Measurements from ENCODE around the gene TIGD3. TPM values are rescaled to one million over a fixed set of nuclear protein-coding genes. Genes with fewer than 3 reads are reported as not detected.

Gene TIGD3
- total and polyA plus RNA-seq, 2 of the 13 experiments (the other 11 are each of a cell fraction or from before 2014, with no cell fraction given) = 0.49 to 4.9 TPM

DNA sequence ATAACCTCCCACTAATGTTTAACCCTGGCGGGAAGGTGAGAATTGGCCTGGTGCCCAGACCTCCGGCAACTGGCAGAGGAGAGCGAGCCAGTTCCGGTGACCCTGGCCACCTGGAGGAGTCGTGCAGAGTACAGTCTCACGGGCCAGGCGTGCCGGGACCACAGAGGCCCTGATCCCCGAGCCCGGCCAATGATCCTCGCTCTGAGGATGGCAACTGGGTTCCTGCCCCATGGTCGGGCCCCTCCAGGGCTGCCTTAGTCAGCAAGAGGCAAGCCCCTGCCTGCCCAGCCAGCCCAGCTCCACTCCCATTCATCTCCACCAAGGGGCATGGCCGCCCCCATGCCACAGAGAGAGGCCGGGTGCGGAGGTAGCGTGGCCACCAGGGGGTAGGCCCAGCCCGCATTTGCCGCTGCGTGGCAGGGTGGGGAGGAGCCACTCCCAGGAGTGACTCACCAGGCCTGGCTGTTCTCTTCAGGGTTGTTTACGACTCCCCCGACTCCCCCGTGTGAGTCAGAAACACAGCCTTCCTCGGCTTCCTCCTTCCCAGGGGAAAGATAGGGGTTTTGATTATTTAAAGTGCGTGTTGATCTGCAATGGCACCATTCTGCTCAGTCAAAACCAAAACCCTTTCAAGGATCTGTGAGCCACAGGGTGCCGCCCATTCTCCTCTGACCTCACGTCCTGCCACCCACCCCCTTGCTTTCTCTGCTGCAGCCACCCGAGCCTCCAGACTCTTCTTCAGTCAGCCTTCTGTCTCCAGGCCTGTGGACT lies 27.7 kb downstream of the TIGD3 start, which contains the start of gene SLC25A45 (continued):
- TF ChIP-seq ZBTB21 (CRISPR knock-in tag; IDR thresholded peaks at IDR 0.05) (no peak; the same call in 1 of the 2 replicates), ZNF205 (CRISPR knock-in tag; IDR thresholded peaks at IDR 0.05) (peak; percentile 74), THAP9 (CRISPR knock-in tag; IDR thresholded peaks at IDR 0.05; ENCODE audit: borderline replicate concordance) (peak; percentile 84; the same call in 1 of the 2 replicates), NCOA1 (CRISPR knock-in tag; IDR thresholded peaks at IDR 0.05) (no peak; the same call in none of the 2 replicates), NCOA5 (CRISPR knock-in tag; IDR thresholded peaks at IDR 0.05) (no peak), FOXA3 (CRISPR knock-in tag; IDR thresholded peaks at IDR 0.05) (peak; percentile 34), NFIB (CRISPR knock-in tag; IDR thresholded peaks at IDR 0.05; ENCODE audit: borderline replicate concordance) (peak; percentile 96), NCOA2 (CRISPR knock-in tag; IDR thresholded peaks at IDR 0.05) (peak; percentile 85), ZBTB42 (CRISPR knock-in tag; IDR thresholded peaks at IDR 0.05) (peak; percentile 84; the same call in 1 of the 2 replicates), ZNF749 (CRISPR knock-in tag; IDR thresholded peaks at IDR 0.05; ENCODE audit: borderline replicate concordance) (no peak; the same call in 1 of the 2 replicates), RXRA (CRISPR knock-in tag; IDR thresholded peaks at IDR 0.05) (peak; percentile 96), ZNF235 (CRISPR knock-in tag; IDR thresholded peaks at IDR 0.05; ENCODE audit: borderline replicate concordance) (peak; percentile 68; the same call in 1 of the 2 replicates)
- TF ChIP-seq, protein P1, sequence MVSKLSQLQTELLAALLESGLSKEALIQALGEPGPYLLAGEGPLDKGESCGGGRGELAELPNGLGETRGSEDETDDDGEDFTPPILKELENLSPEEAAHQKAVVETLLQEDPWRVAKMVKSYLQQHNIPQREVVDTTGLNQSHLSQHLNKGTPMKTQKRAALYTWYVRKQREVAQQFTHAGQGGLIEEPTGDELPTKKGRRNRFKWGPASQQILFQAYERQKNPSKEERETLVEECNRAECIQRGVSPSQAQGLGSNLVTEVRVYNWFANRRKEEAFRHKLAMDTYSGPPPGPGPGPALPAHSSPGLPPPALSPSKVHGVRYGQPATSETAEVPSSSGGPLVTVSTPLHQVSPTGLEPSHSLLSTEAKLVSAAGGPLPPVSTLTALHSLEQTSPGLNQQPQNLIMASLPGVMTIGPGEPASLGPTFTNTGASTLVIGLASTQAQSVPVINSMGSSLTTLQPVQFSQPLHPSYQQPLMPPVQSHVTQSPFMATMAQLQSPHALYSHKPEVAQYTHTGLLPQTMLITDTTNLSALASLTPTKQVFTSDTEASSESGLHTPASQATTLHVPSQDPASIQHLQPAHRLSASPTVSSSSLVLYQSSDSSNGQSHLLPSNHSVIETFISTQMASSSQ (IDR thresholded peaks at IDR 0.05; ENCODE audit: low read depth) = peak; percentile 80
- TF ChIP-seq, protein P1 (CRISPR knock-in tag; IDR thresholded peaks at IDR 0.05; ENCODE audit: borderline replicate concordance) = peak; percentile 99
- TF ChIP-seq, protein P2, sequence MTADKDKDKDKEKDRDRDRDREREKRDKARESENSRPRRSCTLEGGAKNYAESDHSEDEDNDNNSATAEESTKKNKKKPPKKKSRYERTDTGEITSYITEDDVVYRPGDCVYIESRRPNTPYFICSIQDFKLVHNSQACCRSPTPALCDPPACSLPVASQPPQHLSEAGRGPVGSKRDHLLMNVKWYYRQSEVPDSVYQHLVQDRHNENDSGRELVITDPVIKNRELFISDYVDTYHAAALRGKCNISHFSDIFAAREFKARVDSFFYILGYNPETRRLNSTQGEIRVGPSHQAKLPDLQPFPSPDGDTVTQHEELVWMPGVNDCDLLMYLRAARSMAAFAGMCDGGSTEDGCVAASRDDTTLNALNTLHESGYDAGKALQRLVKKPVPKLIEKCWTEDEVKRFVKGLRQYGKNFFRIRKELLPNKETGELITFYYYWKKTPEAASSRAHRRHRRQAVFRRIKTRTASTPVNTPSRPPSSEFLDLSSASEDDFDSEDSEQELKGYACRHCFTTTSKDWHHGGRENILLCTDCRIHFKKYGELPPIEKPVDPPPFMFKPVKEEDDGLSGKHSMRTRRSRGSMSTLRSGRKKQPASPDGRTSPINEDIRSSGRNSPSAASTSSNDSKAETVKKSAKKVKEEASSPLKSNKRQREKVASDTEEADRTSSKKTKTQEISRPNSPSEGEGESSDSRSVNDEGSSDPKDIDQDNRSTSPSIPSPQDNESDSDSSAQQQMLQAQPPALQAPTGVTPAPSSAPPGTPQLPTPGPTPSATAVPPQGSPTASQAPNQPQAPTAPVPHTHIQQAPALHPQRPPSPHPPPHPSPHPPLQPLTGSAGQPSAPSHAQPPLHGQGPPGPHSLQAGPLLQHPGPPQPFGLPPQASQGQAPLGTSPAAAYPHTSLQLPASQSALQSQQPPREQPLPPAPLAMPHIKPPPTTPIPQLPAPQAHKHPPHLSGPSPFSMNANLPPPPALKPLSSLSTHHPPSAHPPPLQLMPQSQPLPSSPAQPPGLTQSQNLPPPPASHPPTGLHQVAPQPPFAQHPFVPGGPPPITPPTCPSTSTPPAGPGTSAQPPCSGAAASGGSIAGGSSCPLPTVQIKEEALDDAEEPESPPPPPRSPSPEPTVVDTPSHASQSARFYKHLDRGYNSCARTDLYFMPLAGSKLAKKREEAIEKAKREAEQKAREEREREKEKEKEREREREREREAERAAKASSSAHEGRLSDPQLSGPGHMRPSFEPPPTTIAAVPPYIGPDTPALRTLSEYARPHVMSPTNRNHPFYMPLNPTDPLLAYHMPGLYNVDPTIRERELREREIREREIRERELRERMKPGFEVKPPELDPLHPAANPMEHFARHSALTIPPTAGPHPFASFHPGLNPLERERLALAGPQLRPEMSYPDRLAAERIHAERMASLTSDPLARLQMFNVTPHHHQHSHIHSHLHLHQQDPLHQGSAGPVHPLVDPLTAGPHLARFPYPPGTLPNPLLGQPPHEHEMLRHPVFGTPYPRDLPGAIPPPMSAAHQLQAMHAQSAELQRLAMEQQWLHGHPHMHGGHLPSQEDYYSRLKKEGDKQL (CRISPR knock-in tag; IDR thresholded peaks at IDR 0.05; ENCODE audit: low read depth) = peak; percentile 78
- TF ChIP-seq, protein P3, sequence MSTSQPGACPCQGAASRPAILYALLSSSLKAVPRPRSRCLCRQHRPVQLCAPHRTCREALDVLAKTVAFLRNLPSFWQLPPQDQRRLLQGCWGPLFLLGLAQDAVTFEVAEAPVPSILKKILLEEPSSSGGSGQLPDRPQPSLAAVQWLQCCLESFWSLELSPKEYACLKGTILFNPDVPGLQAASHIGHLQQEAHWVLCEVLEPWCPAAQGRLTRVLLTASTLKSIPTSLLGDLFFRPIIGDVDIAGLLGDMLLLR (CRISPR knock-in tag; IDR thresholded peaks at IDR 0.05) = no peak
